Choroid plexus epithelial cell (primary cell): ENCODE measurements around the gene FBF1.
"Not testable (repeated sequence)": the region's sequence is repeated elsewhere in the genome, so short reads cannot be mapped to it uniquely, and the experiment has no call there.

Experiments
- DNase-seq: peaks from one replicate; pipeline ENCODE4 v3.0.0-alpha.2; 2010; ENCODE audit warnings: low read depth
- H3K4me3 ChIP-seq: 2 replicates; pipeline ENCODE4 v1.5.1; 2011; ENCODE audit warnings: low read depth, mild to moderate bottlenecking, control low read depth, low read length, moderate library complexity
- TF ChIP-seq, protein P1 (sequence below): conservative IDR thresholded peaks from 2 replicates; pipeline ENCODE4 v1.5.1; 2011; ENCODE audit warnings: low read depth, mild to moderate bottlenecking, control low read depth, inconsistent platforms, low read length, moderate library complexity

FBF1 gene

GRCh38 chr17:75970011-75970523, 29.2 kb upstream of the FBF1 start:
- H3K4me3 ChIP-seq: no peak overlapping the region
- peak; percentile 10 for DNase-seq

GRCh38 chr17:75969044-75969443, 28.2 kb upstream of the FBF1 start:
- not testable (repeated sequence) for H3K4me3 ChIP-seq, DNase-seq

More at GRCh38 chr17:75970011-75970523, 29.2 kb upstream of the FBF1 start:
- TF ChIP-seq, protein P1, sequence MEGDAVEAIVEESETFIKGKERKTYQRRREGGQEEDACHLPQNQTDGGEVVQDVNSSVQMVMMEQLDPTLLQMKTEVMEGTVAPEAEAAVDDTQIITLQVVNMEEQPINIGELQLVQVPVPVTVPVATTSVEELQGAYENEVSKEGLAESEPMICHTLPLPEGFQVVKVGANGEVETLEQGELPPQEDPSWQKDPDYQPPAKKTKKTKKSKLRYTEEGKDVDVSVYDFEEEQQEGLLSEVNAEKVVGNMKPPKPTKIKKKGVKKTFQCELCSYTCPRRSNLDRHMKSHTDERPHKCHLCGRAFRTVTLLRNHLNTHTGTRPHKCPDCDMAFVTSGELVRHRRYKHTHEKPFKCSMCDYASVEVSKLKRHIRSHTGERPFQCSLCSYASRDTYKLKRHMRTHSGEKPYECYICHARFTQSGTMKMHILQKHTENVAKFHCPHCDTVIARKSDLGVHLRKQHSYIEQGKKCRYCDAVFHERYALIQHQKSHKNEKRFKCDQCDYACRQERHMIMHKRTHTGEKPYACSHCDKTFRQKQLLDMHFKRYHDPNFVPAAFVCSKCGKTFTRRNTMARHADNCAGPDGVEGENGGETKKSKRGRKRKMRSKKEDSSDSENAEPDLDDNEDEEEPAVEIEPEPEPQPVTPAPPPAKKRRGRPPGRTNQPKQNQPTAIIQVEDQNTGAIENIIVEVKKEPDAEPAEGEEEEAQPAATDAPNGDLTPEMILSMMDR: no peak

- DNase-seq: no peak
- TF ChIP-seq, protein P1: no peak
- H3K4me3 ChIP-seq: no peak overlapping the region
These were observed 24.6 kb upstream of the FBF1 start for GRCh38 chr17:75965468-75965867.

DNA sequence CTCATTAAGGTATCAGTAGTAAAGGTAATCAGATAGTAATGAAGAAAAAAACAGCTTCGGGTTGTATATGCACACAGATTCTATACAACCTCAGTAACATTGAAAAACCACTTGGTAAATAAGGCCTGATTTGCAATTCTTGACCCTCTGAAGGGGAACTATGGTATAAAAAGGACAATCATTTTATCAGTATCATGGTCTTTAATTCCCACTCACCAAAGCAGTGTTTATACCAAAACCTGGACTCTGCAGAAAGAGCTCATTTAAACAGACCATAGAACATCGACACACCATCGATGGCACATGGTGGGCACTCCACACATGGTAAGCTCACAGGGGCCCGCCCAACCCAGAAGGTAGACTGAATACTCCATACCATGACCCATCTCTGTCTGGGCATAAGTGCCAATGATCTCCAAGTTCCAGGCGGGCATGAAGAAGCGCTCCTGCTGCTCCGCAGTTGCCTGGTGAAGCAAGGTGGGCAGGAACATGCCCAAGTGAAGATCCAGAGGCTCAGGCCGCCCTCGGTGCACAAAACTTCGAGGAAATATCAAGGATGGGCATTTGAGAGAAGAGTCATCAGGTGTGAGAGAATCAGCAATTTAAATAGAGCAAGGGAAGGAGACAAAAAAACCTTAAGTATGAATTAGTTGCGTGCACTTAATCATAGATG, 19.1 kb upstream of the FBF1 start:
- no peak overlapping the region for H3K4me3 ChIP-seq
- no peak for DNase-seq
- TF ChIP-seq, protein P1: no peak

- TF ChIP-seq, protein P1: no peak
- DNase-seq: no peak
- H3K4me3 ChIP-seq: no peak overlapping the region
These were observed 18.4 kb upstream of the FBF1 start for GRCh38 chr17:75959051-75959838.

GRCh38 chr17:75950855-75951554, 10.2 kb upstream of the FBF1 start:
- DNase-seq: peak; percentile 44
- TF ChIP-seq, protein P1: no peak
- H3K4me3 ChIP-seq: no peak overlapping the region

- no peak for DNase-seq
- H3K4me3 ChIP-seq: no peak overlapping the region
- TF ChIP-seq, protein P1: no peak
These were observed 9.6 kb upstream of the FBF1 start for GRCh38 chr17:75950421-75950820.
